ENCODE results near the gene PCYT2. TPM values are rescaled to one million over a fixed set of nuclear protein-coding genes. Genes with fewer than 3 reads are reported as not detected.

PCYT2 gene
- total RNA-seq, 8 experiments from 2014 or later, result 11.3 to 40.6 (median 16.0) TPM

GRCh38 chr17:81911969-81912368, 770 bp upstream of the PCYT2 start:
- 64 to 100% (median 89%) methylated on average over 2 to 14 of the region's 19 CpGs; no CpG with 5 or more reads in 4 of the 10 experiments for WGBS, 10 experiments
- no peak overlapping the region for H3K4me3 ChIP-seq

GRCh38 chr17:81910840-81911276, 341 bp downstream of the PCYT2 start:
- peaks cover 6 to 8% of the 10 kb centered on the region in 2 donors for H3K4me1 ChIP-seq (replicated peaks in 1 of 2)
- WGBS, 10 experiments, result 2% methylated on average over 7 of the region's 55 CpGs; no CpG with 5 or more reads in 9 of the 10 experiments
- peak overlapping the region in 1 of 2 donors; percentile 58 for H3K27ac ChIP-seq
- peak overlapping the region; percentile 63 to 88 (median 72) for H3K4me3 ChIP-seq
- in situ Hi-C loops (cut with MboI; ENCODE audit: low pct_unique_long_range_greater_than_20kb in 2 of 9, low sequenced_read_pairs in 9 of 9, unreplicated experiment in 9 of 9), result no loop called here
- ATAC-seq (replicated peaks in 6 of 8), result peak; percentile 30 to 50 (median 48)

More at GRCh38 chr17:81911969-81912368, 770 bp upstream of the PCYT2 start:
- H3K27ac ChIP-seq, result no peak overlapping the region
- peaks cover 10 to 14% of the 10 kb centered on the region in 2 donors for H3K4me1 ChIP-seq (replicated peaks in 1 of 2)
- in situ Hi-C loops (cut with MboI; ENCODE audit: low pct_unique_long_range_greater_than_20kb in 2 of 9, low sequenced_read_pairs in 9 of 9, unreplicated experiment in 9 of 9), result no loop called here
- ATAC-seq (replicated peaks in 6 of 8), result no peak

GRCh38 chr17:81909966-81910839, 996 bp downstream of the PCYT2 start:
- in situ Hi-C loops (cut with MboI; ENCODE audit: low pct_unique_long_range_greater_than_20kb in 2 of 9, low sequenced_read_pairs in 9 of 9, unreplicated experiment in 9 of 9), result no loop called here
- ATAC-seq (replicated peaks in 6 of 8), result peak in 3 of 8 experiments; percentile 2 to 7 (median 3)
- WGBS, 10 experiments, result 22 to 100% (median 47%) methylated on average over 1 to 15 of the region's 23 CpGs; no CpG with 5 or more reads in 3 of the 10 experiments
- peaks cover 6 to 8% of the 10 kb centered on the region in 2 donors for H3K4me1 ChIP-seq (replicated peaks in 1 of 2)
- peak overlapping the region; percentile 63 to 88 (median 72) for H3K4me3 ChIP-seq
- no peak overlapping the region for H3K27ac ChIP-seq

- peaks cover 6 to 8% of the 10 kb centered on the region in 2 donors for H3K4me1 ChIP-seq (replicated peaks in 1 of 2)
- in situ Hi-C loops (cut with MboI; ENCODE audit: low pct_unique_long_range_greater_than_20kb in 2 of 9, low sequenced_read_pairs in 9 of 9, unreplicated experiment in 9 of 9), result no loop called here
- WGBS, 10 experiments, result 80 to 100% (median 97%) methylated on average over 1 to 9 of the region's 12 CpGs; no CpG with 5 or more reads in 7 of the 10 experiments
- H3K27ac ChIP-seq, result no peak overlapping the region
- H3K4me3 ChIP-seq, result no peak overlapping the region
- no peak for ATAC-seq (replicated peaks in 6 of 8)
Measured at GRCh38 chr17:81909231-81909630, 2.0 kb downstream of the PCYT2 start.

- Histone ChIP-seq H3K4me1 (replicated peaks in 1 of 2) (peaks cover 6 to 8% of the 10 kb centered on the region in 2 donors), H3K27ac (no peak overlapping the region), H3K4me3 (no peak overlapping the region)
- ATAC-seq (replicated peaks in 6 of 8), result no peak
- no CpG with 5 or more reads among the region's 11 CpGs for WGBS, 10 experiments
- in situ Hi-C loops (cut with MboI; ENCODE audit: low pct_unique_long_range_greater_than_20kb in 2 of 9, low sequenced_read_pairs in 9 of 9, unreplicated experiment in 9 of 9), result no loop called here
Measured at GRCh38 chr17:81908793-81909192, 2.4 kb downstream of the PCYT2 start.

- ATAC-seq (replicated peaks in 6 of 8), result no peak
- Histone ChIP-seq H3K4me3 (no peak overlapping the region), H3K27ac (no peak overlapping the region), H3K4me1 (replicated peaks in 1 of 2) (peaks cover 6 to 8% of the 10 kb centered on the region in 2 donors)
- 80 to 100% (median 94%) methylated on average over 1 to 2 of the region's 26 CpGs; no CpG with 5 or more reads in 6 of the 10 experiments for WGBS, 10 experiments
- in situ Hi-C loops (cut with MboI; ENCODE audit: low pct_unique_long_range_greater_than_20kb in 2 of 9, low sequenced_read_pairs in 9 of 9, unreplicated experiment in 9 of 9), result no loop called here
Measured at GRCh38 chr17:81907219-81908145, 3.7 kb downstream of the PCYT2 start.

- ATAC-seq (replicated peaks in 6 of 8), result no peak
- Histone ChIP-seq H3K4me3 (no peak overlapping the region), H3K4me1 (replicated peaks in 1 of 2) (peaks cover 8 to 12% of the 10 kb centered on the region in 2 donors), H3K27ac (no peak overlapping the region)
- 93% methylated on average over 2 of the region's 15 CpGs; no CpG with 5 or more reads in 9 of the 10 experiments for WGBS, 10 experiments
- in situ Hi-C loops (cut with MboI; ENCODE audit: low pct_unique_long_range_greater_than_20kb in 2 of 9, low sequenced_read_pairs in 9 of 9, unreplicated experiment in 9 of 9), result no loop called here
Measured at GRCh38 chr17:81906476-81907218, 4.6 kb downstream of the PCYT2 start.

- WGBS, 10 experiments, result 82 to 100% methylated on average over 1 to 2 of the region's 10 CpGs; no CpG with 5 or more reads in 8 of the 10 experiments
- in situ Hi-C loops (cut with MboI; ENCODE audit: low pct_unique_long_range_greater_than_20kb in 2 of 9, low sequenced_read_pairs in 9 of 9, unreplicated experiment in 9 of 9), result no loop called here
- Histone ChIP-seq H3K4me1 (replicated peaks in 1 of 2) (peaks cover 10 to 13% of the 10 kb centered on the region in 2 donors), H3K27ac (no peak overlapping the region), H3K4me3 (no peak overlapping the region)
- no peak for ATAC-seq (replicated peaks in 6 of 8)
Measured at GRCh38 chr17:81905993-81906392, 5.2 kb downstream of the PCYT2 start.

GRCh38 chr17:81905424-81905875, 5.7 kb downstream of the PCYT2 start:
- Histone ChIP-seq H3K4me3 (no peak overlapping the region), H3K4me1 (replicated peaks in 1 of 2) (peaks cover 10 to 12% of the 10 kb centered on the region in 2 donors), H3K27ac (no peak overlapping the region)
- ATAC-seq (replicated peaks in 6 of 8), result no peak
- WGBS, 10 experiments, result 80 to 100% (median 88%) methylated on average over 2 to 12 of the region's 16 CpGs; no CpG with 5 or more reads in 7 of the 10 experiments
- in situ Hi-C loops (cut with MboI; ENCODE audit: low pct_unique_long_range_greater_than_20kb in 2 of 9, low sequenced_read_pairs in 9 of 9, unreplicated experiment in 9 of 9), result no loop called here

GRCh38 chr17:81904600-81905423, 6.4 kb downstream of the PCYT2 start:
- no peak for ATAC-seq (replicated peaks in 6 of 8)
- H3K4me1 ChIP-seq (replicated peaks in 1 of 2), result peaks cover 5 to 6% of the 10 kb centered on the region in 2 donors
- 80 to 100% (median 80%) methylated on average over 1 to 2 of the region's 28 CpGs; no CpG with 5 or more reads in 7 of the 10 experiments for WGBS, 10 experiments
- no peak overlapping the region for H3K27ac ChIP-seq
- in situ Hi-C loops (cut with MboI; ENCODE audit: low pct_unique_long_range_greater_than_20kb in 2 of 9, low sequenced_read_pairs in 9 of 9, unreplicated experiment in 9 of 9), result no loop called here
- no peak overlapping the region for H3K4me3 ChIP-seq

GRCh38 chr17:81903896-81904599, 7.2 kb downstream of the PCYT2 start:
- ATAC-seq (replicated peaks in 6 of 8), result no peak
- peaks cover 4% of the 10 kb centered on the region in 2 donors for H3K4me1 ChIP-seq (replicated peaks in 1 of 2)
- in situ Hi-C loops (cut with MboI; ENCODE audit: low pct_unique_long_range_greater_than_20kb in 2 of 9, low sequenced_read_pairs in 9 of 9, unreplicated experiment in 9 of 9), result no loop called here
- no peak overlapping the region for H3K27ac ChIP-seq
- WGBS, 10 experiments, result 87 to 100% (median 90%) methylated on average over 1 to 5 of the region's 24 CpGs; no CpG with 5 or more reads in 5 of the 10 experiments
- H3K4me3 ChIP-seq, result no peak overlapping the region
